Esophagus mucosa (tissue), 1 donor: ENCODE measurements around the gene LY6G6D. TPM values are rescaled to one million over a fixed set of nuclear protein-coding genes. Genes with fewer than 3 reads are reported as not detected.

Experiments used
- ATAC-seq: fragments of 200-7000 bp; cut with Tn5 transposase; one replicate; pipeline ENCODE4 v1.9.1; 2020
- total RNA-seq: library from RNA; stranded (reverse); gene quantifications from one replicate; pipeline ENCODE4 v1.2.4, GENCODE V29; 2023
- donor health status: DM: yes; HTN: yes; CAD: no.

LY6G6D gene
- total RNA-seq, 1 donor from 2014 or later = not detected

GRCh38 chr6:31765910-31766794 lies 51.0 kb downstream of the LY6G6D start:
- ATAC-seq = no peak

GRCh38 chr6:31767096-31767645 lies 52.0 kb downstream of the LY6G6D start:
- no peak for ATAC-seq

Other genes with a start within 250 kb of the LY6G6D start
- 0.92 TPM for gene MICB, start 217.2 kb upstream of the LY6G6D start, total RNA-seq
- not detected for gene MCCD1, start 186.4 kb upstream of the LY6G6D start, total RNA-seq
- gene DDX39B, start 173.3 kb upstream of the LY6G6D start, total RNA-seq = 174 TPM
- not detected for gene ATP6V1G2, start 168.7 kb upstream of the LY6G6D start, total RNA-seq
- 13.9 TPM for gene NFKBIL1, start 167.7 kb upstream of the LY6G6D start, total RNA-seq
- not detected for gene LTA, start 143.1 kb upstream of the LY6G6D start, total RNA-seq
- 0.24 TPM for gene TNF, start 139.8 kb upstream of the LY6G6D start, total RNA-seq
- 1.1 TPM for gene LTB, start 132.9 kb upstream of the LY6G6D start, total RNA-seq
- gene LST1, start 129.1 kb upstream of the LY6G6D start, total RNA-seq = 2.4 TPM
- 0.28 TPM for gene NCR3, start 122.3 kb upstream of the LY6G6D start, total RNA-seq
- 3.3 TPM for gene AIF1, start 100.1 kb upstream of the LY6G6D start, total RNA-seq
- 103 TPM for gene PRRC2A, start 94.6 kb upstream of the LY6G6D start, total RNA-seq
- gene BAG6, start 62.7 kb upstream of the LY6G6D start, total RNA-seq = 143 TPM
- gene APOM, start 59.5 kb upstream of the LY6G6D start, total RNA-seq = 1.6 TPM
- 18.1 TPM for gene C6orf47, start 54.6 kb upstream of the LY6G6D start, total RNA-seq
- gene GPANK1, start 50.4 kb upstream of the LY6G6D start, total RNA-seq = 8.2 TPM
- gene CSNK2B, start 49.3 kb upstream of the LY6G6D start, total RNA-seq = 108 TPM
- gene LY6G5B, start 45.4 kb upstream of the LY6G6D start, total RNA-seq = 2.6 TPM
- gene LY6G5C, start 34.3 kb upstream of the LY6G6D start, total RNA-seq = 0.72 TPM
- 28.3 TPM for gene ABHD16A, start 12.0 kb upstream of the LY6G6D start, total RNA-seq
- not detected for gene LY6G6F, start 8.5 kb upstream of the LY6G6D start, total RNA-seq
- 10.8 TPM for gene LY6G6C, start 6.4 kb downstream of the LY6G6D start, total RNA-seq
- 1.1 TPM for gene MPIG6B, start 8.0 kb downstream of the LY6G6D start, total RNA-seq
- 15.3 TPM for gene DDAH2, start 14.0 kb downstream of the LY6G6D start, total RNA-seq
- gene CLIC1, start 21.2 kb downstream of the LY6G6D start, total RNA-seq = 372 TPM
- gene MSH5, start 24.7 kb downstream of the LY6G6D start, total RNA-seq = 12.0 TPM
- 0.64 TPM for gene SAPCD1, start 47.3 kb downstream of the LY6G6D start, total RNA-seq
- gene VWA7, start 62.0 kb downstream of the LY6G6D start, total RNA-seq = 1.6 TPM
- 79.8 TPM for gene VARS1, start 80.4 kb downstream of the LY6G6D start, total RNA-seq
- gene LSM2, start 91.6 kb downstream of the LY6G6D start, total RNA-seq = 45.0 TPM
- gene HSPA1L, start 99.9 kb downstream of the LY6G6D start, total RNA-seq = 0.44 TPM
- gene HSPA1A, start 100.2 kb downstream of the LY6G6D start, total RNA-seq = 56.6 TPM
- 92.9 TPM for gene HSPA1B, start 112.4 kb downstream of the LY6G6D start, total RNA-seq
- gene NEU1, start 147.5 kb downstream of the LY6G6D start, total RNA-seq = 17.9 TPM
- 2.9 TPM for gene SLC44A4, start 163.6 kb downstream of the LY6G6D start, total RNA-seq
- 28.2 TPM for gene EHMT2, start 182.3 kb downstream of the LY6G6D start, total RNA-seq
- 2.0 TPM for gene ZBTB12, start 186.7 kb downstream of the LY6G6D start, total RNA-seq
- 2.9 TPM for gene C2, start 212.4 kb downstream of the LY6G6D start, total RNA-seq
- 36.1 TPM for gene CFB, start 230.7 kb downstream of the LY6G6D start, total RNA-seq
- 57.7 TPM for gene NELFE, start 243.6 kb downstream of the LY6G6D start, total RNA-seq
- gene SKIC2, start 243.8 kb downstream of the LY6G6D start, total RNA-seq = 31.3 TPM